NB4 (cell line): ENCODE measurements around the gene GSS.

Experiments used
- DNase-seq: peaks from one replicate; pipeline ENCODE4 v3.0.0; 2010; ENCODE audit warnings: low read depth
- H3K4me3 ChIP-seq: one replicate; pipeline ENCODE4 v1.5.1; 2011; ENCODE audit warnings: mild to moderate bottlenecking, low read depth, low read length, moderate library complexity
- MYC ChIP-seq: IDR thresholded peaks from 2 replicates; pipeline ENCODE4 v1.6.1; 2011; ENCODE audit warnings: low read depth, low read length
- POLR2A ChIP-seq: IDR thresholded peaks from 2 replicates; pipeline ENCODE4 v1.6.1; 2011; ENCODE audit warnings: mild to moderate bottlenecking; ENCODE audit not compliant: insufficient read length; ENCODE audit errors: extremely low read depth
- TF ChIP-seq, protein P1 (sequence below): IDR thresholded peaks from one replicate; pipeline ENCODE4 v1.5.1; 2012; ENCODE audit warnings: low read depth, low read length
- TF ChIP-seq, protein P2 (sequence below): IDR thresholded peaks from 2 replicates; pipeline ENCODE4 v1.6.1; 2011; ENCODE audit warnings: low read depth, low read length

Gene GSS

DNA sequence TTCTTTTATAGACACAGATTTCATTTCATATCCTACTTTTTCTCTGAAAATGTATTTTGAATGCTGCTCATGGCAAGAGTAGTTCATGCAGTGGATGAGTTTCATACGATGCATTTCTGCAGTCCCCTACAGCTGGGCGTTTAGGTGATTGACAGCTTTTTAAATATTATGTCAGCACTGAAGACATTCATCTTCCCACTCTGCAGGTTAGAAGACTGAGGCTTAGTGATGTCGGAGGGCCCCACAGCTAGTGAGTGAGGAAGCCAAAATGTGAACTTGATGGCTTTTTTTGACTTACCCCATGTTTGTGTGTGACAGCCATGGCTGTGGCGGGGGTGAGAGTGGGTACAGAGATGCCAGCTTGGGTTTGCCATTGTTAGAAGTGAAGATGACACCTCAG lies 33.5 kb upstream of the GSS start:
- H3K4me3 ChIP-seq = no peak overlapping the region
- no peak for DNase-seq
- TF ChIP-seq, protein P1, sequence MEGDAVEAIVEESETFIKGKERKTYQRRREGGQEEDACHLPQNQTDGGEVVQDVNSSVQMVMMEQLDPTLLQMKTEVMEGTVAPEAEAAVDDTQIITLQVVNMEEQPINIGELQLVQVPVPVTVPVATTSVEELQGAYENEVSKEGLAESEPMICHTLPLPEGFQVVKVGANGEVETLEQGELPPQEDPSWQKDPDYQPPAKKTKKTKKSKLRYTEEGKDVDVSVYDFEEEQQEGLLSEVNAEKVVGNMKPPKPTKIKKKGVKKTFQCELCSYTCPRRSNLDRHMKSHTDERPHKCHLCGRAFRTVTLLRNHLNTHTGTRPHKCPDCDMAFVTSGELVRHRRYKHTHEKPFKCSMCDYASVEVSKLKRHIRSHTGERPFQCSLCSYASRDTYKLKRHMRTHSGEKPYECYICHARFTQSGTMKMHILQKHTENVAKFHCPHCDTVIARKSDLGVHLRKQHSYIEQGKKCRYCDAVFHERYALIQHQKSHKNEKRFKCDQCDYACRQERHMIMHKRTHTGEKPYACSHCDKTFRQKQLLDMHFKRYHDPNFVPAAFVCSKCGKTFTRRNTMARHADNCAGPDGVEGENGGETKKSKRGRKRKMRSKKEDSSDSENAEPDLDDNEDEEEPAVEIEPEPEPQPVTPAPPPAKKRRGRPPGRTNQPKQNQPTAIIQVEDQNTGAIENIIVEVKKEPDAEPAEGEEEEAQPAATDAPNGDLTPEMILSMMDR = no peak

DNA sequence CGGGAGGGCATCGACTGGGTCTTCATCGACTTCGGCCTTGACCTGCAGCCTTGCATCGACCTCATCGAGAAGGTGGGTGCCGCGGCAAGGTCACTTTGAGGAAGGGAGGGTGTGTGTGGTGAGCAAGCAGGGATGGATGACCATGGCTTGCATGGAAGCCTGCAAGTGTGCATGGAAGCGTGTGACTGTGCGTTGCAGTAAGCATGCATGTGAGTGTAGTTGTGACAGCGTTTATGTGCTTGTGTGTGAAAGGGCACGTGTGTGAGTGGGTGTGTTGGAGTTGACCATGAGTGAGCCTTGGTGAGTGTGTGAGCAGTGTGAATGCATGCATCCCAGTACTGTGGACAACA lies 32.6 kb upstream of the GSS start:
- no peak overlapping the region for H3K4me3 ChIP-seq
- TF ChIP-seq, protein P2, sequence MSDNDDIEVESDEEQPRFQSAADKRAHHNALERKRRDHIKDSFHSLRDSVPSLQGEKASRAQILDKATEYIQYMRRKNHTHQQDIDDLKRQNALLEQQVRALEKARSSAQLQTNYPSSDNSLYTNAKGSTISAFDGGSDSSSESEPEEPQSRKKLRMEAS = no peak
- no peak for TF ChIP-seq MYC
- TF ChIP-seq, protein P1 = no peak
- TF ChIP-seq POLR2A = no peak
- DNase-seq = no peak

DNA sequence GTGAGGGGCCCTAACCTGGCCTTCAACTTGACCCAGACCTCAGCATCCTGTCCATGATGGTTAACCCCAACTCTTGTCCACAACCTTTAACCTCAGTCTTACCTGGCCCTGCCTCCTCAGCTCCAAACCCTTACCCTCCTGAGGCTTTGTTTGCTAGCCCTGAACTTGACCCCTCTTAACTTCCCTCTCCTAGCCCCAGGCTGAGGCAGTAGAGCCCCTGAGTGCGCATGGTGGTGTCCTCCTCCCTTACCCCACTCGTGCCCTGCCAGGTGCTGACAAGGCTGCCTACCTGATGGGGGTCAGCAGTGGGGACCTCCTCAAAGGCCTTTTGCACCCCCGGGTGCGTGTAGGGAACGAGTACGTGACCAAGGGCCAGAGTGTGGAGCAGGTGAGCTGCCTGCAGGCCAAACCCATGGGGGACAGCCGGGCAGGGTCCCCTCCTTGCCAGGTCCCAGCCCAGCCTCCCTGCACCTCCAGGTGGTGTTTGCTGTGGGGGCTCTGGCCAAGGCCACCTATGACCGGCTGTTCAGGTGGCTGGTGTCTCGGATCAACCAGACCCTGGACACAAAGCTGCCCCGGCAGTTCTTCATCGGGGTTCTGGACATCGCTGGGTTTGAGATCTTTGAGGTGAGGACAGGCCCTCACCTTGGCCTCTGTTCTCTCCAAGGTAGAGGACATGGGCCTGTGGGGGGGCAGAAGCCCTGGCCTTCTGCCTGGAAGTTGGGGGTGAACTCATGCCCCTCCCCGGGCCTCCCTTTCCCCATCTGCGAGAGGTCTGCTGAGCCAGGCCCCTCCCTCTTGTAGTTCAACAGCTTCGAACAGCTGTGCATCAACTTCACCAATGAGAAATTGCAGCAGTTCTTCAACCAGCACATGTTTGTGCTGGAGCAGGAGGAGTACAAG lies 31.9 kb upstream of the GSS start:
- no peak for DNase-seq
- H3K4me3 ChIP-seq = no peak overlapping the region
- TF ChIP-seq MYC = no peak
- TF ChIP-seq, protein P1 = no peak
- TF ChIP-seq, protein P2 = no peak
- TF ChIP-seq POLR2A = no peak

DNA sequence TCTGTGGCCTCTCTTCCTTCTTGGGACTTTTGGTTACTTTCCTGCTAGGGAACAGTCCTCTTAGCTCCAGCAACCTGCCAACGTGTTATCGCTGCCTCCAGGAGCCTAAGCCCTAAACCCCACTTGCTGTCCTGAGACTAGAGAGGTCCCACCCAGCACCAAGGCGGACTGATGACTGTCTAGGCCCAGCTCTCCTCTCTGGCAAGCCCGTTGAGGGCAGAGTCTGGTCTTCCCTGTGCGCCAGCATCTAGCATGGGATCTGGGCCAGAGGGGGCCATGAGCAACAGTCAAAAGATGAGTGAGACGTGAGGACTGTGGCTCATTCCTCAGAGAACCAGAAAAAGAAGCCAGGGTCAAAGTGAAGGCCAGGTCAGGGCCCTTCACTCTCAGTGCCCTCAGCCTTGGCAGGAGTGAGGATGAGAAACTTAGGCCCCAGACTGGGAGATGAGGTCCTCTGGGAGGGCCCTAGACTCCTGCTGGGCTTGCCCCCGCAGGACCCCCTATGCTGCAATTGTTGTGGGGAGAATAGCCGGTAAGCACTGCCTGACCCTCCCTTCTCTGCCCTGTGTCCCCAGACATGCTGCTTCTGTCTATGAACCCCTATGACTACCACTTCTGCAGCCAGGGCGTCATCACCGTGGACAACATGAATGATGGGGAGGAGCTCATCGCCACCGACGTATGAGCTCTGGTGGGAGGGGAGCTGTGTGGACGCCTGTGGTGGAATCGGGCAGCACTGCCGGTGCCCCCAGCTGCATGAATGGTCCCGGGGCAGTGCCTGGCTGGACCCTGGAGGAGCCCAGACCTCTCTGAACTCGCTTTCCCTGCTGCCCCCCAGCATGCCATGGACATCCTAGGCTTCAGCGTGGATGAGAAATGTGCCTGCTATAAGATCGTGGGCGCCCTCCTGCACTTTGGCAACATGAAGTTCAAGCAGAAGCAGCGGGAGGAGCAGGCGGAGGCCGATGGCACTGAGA lies 31.0 kb upstream of the GSS start:
- DNase-seq = no peak
- no peak overlapping the region for H3K4me3 ChIP-seq

DNA sequence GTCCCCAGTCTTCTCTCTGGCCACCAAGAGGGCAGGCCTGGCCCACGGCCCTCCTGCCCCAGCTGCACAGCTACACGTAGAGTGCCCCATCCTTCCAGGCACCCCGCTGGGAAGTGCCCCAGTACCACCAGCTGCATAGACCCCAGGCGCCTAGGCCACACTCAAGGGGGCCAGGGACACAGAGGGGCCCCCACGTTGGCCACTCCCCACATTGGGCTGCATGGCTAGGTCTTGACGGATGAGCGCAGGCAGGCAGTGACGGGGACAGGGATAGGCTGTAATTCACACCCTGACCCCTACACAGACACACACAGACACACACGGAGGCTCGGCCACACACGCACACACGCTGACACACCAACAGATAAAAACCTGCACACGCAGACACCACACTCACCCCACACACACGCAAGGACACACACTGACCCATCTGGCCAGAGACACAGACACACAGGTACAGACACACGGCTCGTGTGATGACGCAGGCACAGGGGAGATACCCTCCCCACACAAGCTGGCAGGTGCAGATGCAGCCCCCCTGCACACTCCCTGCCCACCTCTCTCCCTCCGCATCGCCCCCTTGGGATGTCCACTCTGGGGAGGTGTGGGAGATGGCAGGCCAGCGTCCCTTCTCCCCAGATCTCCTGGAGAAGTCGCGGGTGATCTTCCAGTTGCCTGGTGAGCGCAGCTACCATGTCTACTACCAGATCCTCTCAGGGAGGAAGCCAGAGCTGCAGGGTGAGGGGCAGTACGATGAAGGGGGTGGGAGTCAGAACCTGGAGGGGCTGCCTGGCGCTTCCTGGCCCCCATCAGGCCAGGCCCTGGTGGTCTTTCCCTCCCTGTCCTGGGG lies 30.1 kb upstream of the GSS start:
- no peak for DNase-seq
- H3K4me3 ChIP-seq = no peak overlapping the region
- no peak for TF ChIP-seq MYC
- TF ChIP-seq, protein P1 = no peak
- TF ChIP-seq POLR2A = no peak
- TF ChIP-seq, protein P2 = no peak

More for the DNA sequence above, 31.0 kb upstream of the GSS start:
- TF ChIP-seq POLR2A (no peak), MYC (no peak)
- TF ChIP-seq, protein P1 = no peak
- TF ChIP-seq, protein P2 = no peak
